IMR-90 (cell line): Measurements from ENCODE around the gene BCAS3. TPM values are rescaled to one million over a fixed set of nuclear protein-coding genes. Genes with fewer than 3 reads are reported as not detected.

Source experiments
- ATAC-seq: fragments of 200-7000 bp; cut with Tn5 transposase; 2 replicates; pipeline ENCODE4 v1.9.1; 2020; ENCODE audit warnings: low read depth, mild to moderate bottlenecking, moderate library complexity
- BruUV-seq: library from RNA; stranded (reverse); fragments of 400-500 nt; replicated peaks from 2 replicates; lab custom pipeline; 2021; lab: Mats Ljungman, UMichigan
- CTCF ChIA-PET: fragments of 300-600 bp; formaldehyde crosslinking; extraction: SDS; loops from one replicate; lab custom pipeline; 2021; ENCODE audit warnings: antibody characterized with exemption; lab: Yijun Ruan, JAX
- POLR2A ChIA-PET: fragments of 300-600 bp; sonication (Branson Sonifier 250); formaldehyde crosslinking; loops from one replicate; lab custom pipeline; 2022; ENCODE audit warnings: antibody characterized with exemption; ENCODE audit not compliant: unreplicated experiment; lab: Charles Lee
- DNase-seq: peaks from one replicate; pipeline ENCODE4 v3.0.0; 2013
- H2AFZ ChIP-seq: replicated peaks from 2 replicates; pipeline ENCODE3; 2013; ENCODE audit warnings: low read length, mild to moderate bottlenecking; ENCODE audit not compliant: poor library complexity
- H2AK5ac ChIP-seq: 2 replicates; pipeline ENCODE4 v1.6.1; 2013; ENCODE audit warnings: low read depth, low read length, inconsistent platforms
- H2AK9ac ChIP-seq: replicated peaks from 2 replicates; pipeline ENCODE3; 2013; ENCODE audit warnings: mild to moderate bottlenecking, low read depth, low read length, moderate library complexity; ENCODE audit not compliant: poor library complexity
- H2BK120ac ChIP-seq: 2 replicates; pipeline ENCODE4 v1.6.1; 2013; ENCODE audit warnings: low read depth, low read length, inconsistent platforms
- H2BK15ac ChIP-seq: 3 replicates; pipeline ENCODE4 v1.6.1; 2013; ENCODE audit warnings: low read depth, low read length, inconsistent platforms
- H2BK20ac ChIP-seq: 2 replicates; pipeline ENCODE4 v1.6.1; 2013; ENCODE audit warnings: low read depth, mild to moderate bottlenecking, inconsistent platforms, low read length, moderate library complexity
- H2BK5ac ChIP-seq: 2 replicates; pipeline ENCODE4 v1.6.1; 2013; ENCODE audit warnings: mild to moderate bottlenecking, low read depth, low read length, inconsistent platforms; ENCODE audit not compliant: poor library complexity, severe bottlenecking
- H3K14ac ChIP-seq: replicated peaks from 2 replicates; pipeline ENCODE4 v1.6.1; 2013; ENCODE audit warnings: low read depth, low read length, inconsistent platforms
- H3K18ac ChIP-seq: 2 replicates; pipeline ENCODE4 v1.6.1; 2013; ENCODE audit warnings: low read depth, low read length, control low read depth
- H3K23ac ChIP-seq: 2 replicates; pipeline ENCODE4 v1.6.1; 2013; ENCODE audit warnings: low read depth, low read length, inconsistent platforms
- H3K27ac ChIP-seq: 2 replicates; pipeline ENCODE4 v1.5.1; 2013; ENCODE audit warnings: mild to moderate bottlenecking, control low read depth, low read length; ENCODE audit not compliant: insufficient read depth
- H3K27me3 ChIP-seq: 2 replicates; pipeline ENCODE4 v1.6.1; 2013; ENCODE audit warnings: low read length; ENCODE audit not compliant: control insufficient read depth, insufficient read depth
- H3K36me3 ChIP-seq: 2 replicates; pipeline ENCODE4 v1.6.1; 2013; ENCODE audit warnings: low read length, mixed read lengths; ENCODE audit not compliant: control insufficient read depth, insufficient read depth
- H3K4ac ChIP-seq: 2 replicates; pipeline ENCODE4 v1.6.1; 2013; ENCODE audit warnings: low read depth, low read length, inconsistent platforms
- H3K4me1 ChIP-seq: 2 replicates; pipeline ENCODE4 v1.6.1; 2013; ENCODE audit warnings: low read length, mixed read lengths; ENCODE audit not compliant: control insufficient read depth, insufficient read depth
- H3K4me2 ChIP-seq: 2 replicates; pipeline ENCODE4 v1.6.1; 2013; ENCODE audit warnings: low read depth, mild to moderate bottlenecking, control low read depth, low read length, moderate library complexity
- H3K4me3 ChIP-seq: 2 replicates; pipeline ENCODE4 v1.5.1; 2013; ENCODE audit warnings: low read depth, mild to moderate bottlenecking, control low read depth, low read length, moderate library complexity; ENCODE audit not compliant: insufficient read depth
- H3K56ac ChIP-seq: 2 replicates; pipeline ENCODE4 v1.6.1; 2013; ENCODE audit warnings: low read length, inconsistent platforms; ENCODE audit not compliant: insufficient read depth; ENCODE audit errors: extremely low read depth
- H3K79me1 ChIP-seq, 2 experiments: 2 replicates each; pipeline ENCODE4 v1.6.1; 2013; ENCODE audit warnings: low read length in 2 of 2, inconsistent platforms in 1 of 2, low read depth in 1 of 2
- H3K9ac ChIP-seq: 2 replicates; pipeline ENCODE4 v1.6.1; 2013; ENCODE audit warnings: low read depth, low read length, control low read depth
- H3K9me1 ChIP-seq: 2 replicates; pipeline ENCODE4 v1.6.1; 2013; ENCODE audit warnings: low read length, inconsistent platforms; ENCODE audit not compliant: insufficient read depth
- H3K9me3 ChIP-seq: 2 replicates; pipeline ENCODE4 v1.6.1; 2013; ENCODE audit warnings: low read length; ENCODE audit not compliant: control insufficient read depth, insufficient read depth
- H4K20me1 ChIP-seq: 2 replicates; pipeline ENCODE4 v1.6.1; 2013; ENCODE audit warnings: low read length, inconsistent platforms; ENCODE audit not compliant: insufficient read depth
- H4K5ac ChIP-seq: 2 replicates; pipeline ENCODE4 v1.6.1; 2013; ENCODE audit warnings: mild to moderate bottlenecking, low read depth, low read length, control low read depth
- H4K8ac ChIP-seq, 2 experiments: 2 replicates each; pipeline ENCODE4 v1.6.1; 2013; ENCODE audit warnings: low read depth in 2 of 2, low read length in 2 of 2, control low read depth in 1 of 2, inconsistent platforms in 1 of 2
- H4K91ac ChIP-seq: 2 replicates; pipeline ENCODE4 v1.6.1; 2013; ENCODE audit warnings: low read depth, low read length, inconsistent platforms; ENCODE audit not compliant: insufficient read depth
- CEBPB ChIP-seq: IDR thresholded peaks from 2 replicates; pipeline ENCODE4 v1.6.1; 2012; ENCODE audit warnings: low read depth, low read length, improper control_type of control experiment
- MAFK ChIP-seq: IDR thresholded peaks from 2 replicates; pipeline ENCODE4 v1.6.1; 2012; ENCODE audit warnings: low read depth, low read length, improper control_type of control experiment
- NFE2L2 ChIP-seq: fragments of 150-350 bp; IDR thresholded peaks from 2 replicates; pipeline ENCODE4 v1.6.1; 2016; ENCODE audit warnings: low read depth, mild to moderate bottlenecking, low read length
- WGBS, 2 experiments: methylation state at CpG; one replicate each; pipeline versions ENCODE4 v1.1.5 to v1.1.7; 2013; ENCODE audit warnings: missing lambda C conversion rate in 2 of 2; ENCODE audit not compliant: insufficient read length in 1 of 2; ENCODE audit errors: extremely low coverage in 2 of 2; 5-methylcytosine and 5-hydroxymethylcytosine counted together
- dilution Hi-C: fragments of 300-500 bp; cut with HindIII; formaldehyde crosslinking; loops from one replicate; pipeline ENCODE4 v1.14.3; 2018; ENCODE audit warnings: low sequenced_read_pairs; ENCODE audit not compliant: unreplicated experiment
- in situ Hi-C: fragments of 300-500 bp; cut with MboI; formaldehyde crosslinking; loops from 3 replicates; pipeline ENCODE4 v1.14.3; 2019; ENCODE audit warnings: low sequenced_read_pairs, inconsistent platforms, mixed read lengths
- intact Hi-C: fragments of 100-400 bp; cut with micrococcal nuclease; formaldehyde crosslinking; loops from 2 replicates; pipeline ENCODE4 v1.10.0; 2022
- polyA plus RNA-seq, 3 experiments: library from polyadenylated mRNA; depleted of rRNA; stranded (reverse); fragments of >200 nt; gene quantifications; 2 replicates each; pipeline ENCODE4 v1.2.3, GENCODE V29; 2012; ENCODE audit warnings: low replicate concordance in 1 of 3
- total RNA-seq: library from RNA; depleted of rRNA; stranded (reverse); fragments of >200 nt; gene quantifications from 2 replicates; pipeline ENCODE4 v1.2.3, GENCODE V29; 2012
- TF ChIP-seq, protein P1 (sequence below): fragments of 150-350 bp; IDR thresholded peaks from 2 replicates; pipeline ENCODE4 v1.6.1; 2017; ENCODE audit warnings: mild to moderate bottlenecking, antibody characterized with exemption, low read length, low read depth

Gene BCAS3
- total and polyA plus RNA-seq, 2 of the 4 experiments (the other 2 are of a cell fraction), result 6.3 to 27.1 TPM

DNA sequence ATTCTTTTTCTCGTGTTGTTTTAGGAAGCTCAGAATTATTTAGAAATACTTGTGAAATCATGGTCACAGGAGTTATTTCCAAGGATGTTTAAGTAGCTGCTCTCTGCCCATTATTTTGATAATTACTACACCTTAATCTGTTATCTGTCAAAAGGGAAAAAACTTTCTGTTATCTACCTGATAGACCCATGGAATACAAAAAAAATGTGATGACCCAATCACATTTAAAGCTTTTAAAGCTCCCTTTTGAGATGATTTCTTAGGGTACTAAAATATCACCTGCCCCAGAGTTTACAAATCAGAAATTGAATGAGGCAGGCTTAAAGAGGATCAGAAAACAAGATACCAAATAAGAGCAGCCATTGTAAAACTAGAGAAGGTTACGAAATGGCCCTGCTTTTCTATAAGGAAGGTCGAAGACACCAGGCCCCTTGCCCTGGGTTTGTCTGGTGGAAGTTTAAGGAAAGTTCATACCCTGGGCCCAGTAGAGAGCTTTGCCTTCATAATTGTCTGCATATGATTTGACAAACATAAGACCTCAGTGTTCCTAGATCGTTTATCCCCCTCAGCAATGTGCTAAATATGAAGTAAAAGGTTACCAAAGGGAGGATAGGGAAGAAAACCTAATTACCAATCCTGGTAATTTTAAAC, 572.1 kb downstream of the BCAS3 start:
- Histone ChIP-seq H3K4me1 (peaks cover 18% of the 10 kb centered on the region), H4K20me1 (no peaks in the 10 kb centered on the region), H2AK9ac (no peak overlapping the region), H4K91ac (peak overlapping the region; percentile 88), H2BK15ac (peak overlapping the region; percentile 75; the same call in 2 of the 3 replicates), H3K23ac (peak overlapping the region; percentile 77; the same call in 1 of the 2 replicates), H4K5ac (peak overlapping the region; percentile 87), H3K36me3 (no peaks in the 10 kb centered on the region), H2BK120ac (peak overlapping the region; percentile 89), H3K9ac (no peak overlapping the region), H3K9me3 (no peaks in the 10 kb centered on the region), H3K79me1 (peaks cover 0 to 22% of the 10 kb centered on the region in 2 experiments; a peak in 2 of 4 replicates), H3K18ac (peak overlapping the region; percentile 75; the same call in 1 of the 2 replicates), H3K4me3 (no peak overlapping the region), H3K4me2 (no peak overlapping the region), H3K14ac (peak overlapping the region; percentile 73), H3K4ac (peak overlapping the region; percentile 96), H3K27ac (peak overlapping the region; percentile 26), H3K56ac (peak overlapping the region; percentile 52; the same call in 1 of the 2 replicates), H2BK20ac (peak overlapping the region; percentile 84; the same call in 1 of the 2 replicates), H3K9me1 (peaks cover 15% of the 10 kb centered on the region), H2AFZ (no peak overlapping the region), H3K27me3 (no peaks in the 10 kb centered on the region), H2BK5ac (peak overlapping the region; percentile 97), H4K8ac (peak overlapping the region; percentile 81 to 89), H2AK5ac (no peak overlapping the region)
- DNase-seq (no peak), ATAC-seq (no peak)
- ChIA-PET CTCF (interaction anchor here (1.5 kb wide), 1 partner anchor 11 kb away, joined by 4 read pairs; no protein-coding TSS in a partner anchor), POLR2A (no interaction called here)
- no TSS peak for BruUV-seq
- intact Hi-C loops, result loop anchor here (5.0 kb wide), 1 partner anchor 148 kb away; the partner anchor contains the start of gene TBX2
- in situ Hi-C loops, result no loop called here
- 0 out of 2 replicates have a peak, but pooled peaks have one; percentile 43 for TF ChIP-seq MAFK
- TF ChIP-seq, protein P1, sequence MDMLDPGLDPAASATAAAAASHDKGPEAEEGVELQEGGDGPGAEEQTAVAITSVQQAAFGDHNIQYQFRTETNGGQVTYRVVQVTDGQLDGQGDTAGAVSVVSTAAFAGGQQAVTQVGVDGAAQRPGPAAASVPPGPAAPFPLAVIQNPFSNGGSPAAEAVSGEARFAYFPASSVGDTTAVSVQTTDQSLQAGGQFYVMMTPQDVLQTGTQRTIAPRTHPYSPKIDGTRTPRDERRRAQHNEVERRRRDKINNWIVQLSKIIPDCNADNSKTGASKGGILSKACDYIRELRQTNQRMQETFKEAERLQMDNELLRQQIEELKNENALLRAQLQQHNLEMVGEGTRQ, result no peak
- peak; percentile 14; the same call in 1 of the 2 replicates for TF ChIP-seq CEBPB
- TF ChIP-seq NFE2L2, result no peak
- dilution Hi-C loops, result no loop called here
- WGBS, 2 experiments, result no CpG with 5 or more reads among the region's 4 CpGs
